Smooth muscle cell (in vitro differentiated cells): ENCODE data around the gene MAP4K3. TPM values are rescaled to one million over a fixed set of nuclear protein-coding genes. Genes with fewer than 3 reads are reported as not detected.
A peak's percentile ranks its signal among the peaks of the same experiment; 100 is the strongest.

Source experiments
- DNase-seq: peaks from one replicate; lab custom pipeline; 2025; ENCODE audit not compliant: unreplicated experiment; lab: John Stamatoyannopoulos, UW
- H2AFZ ChIP-seq: fragments of 200-600 bp; sonication (generic); 2 replicates; pipeline ENCODE4 v1.6.0; 2016; ENCODE audit warnings: antibody characterized with exemption, low read depth, mild to moderate bottlenecking
- H3F3A ChIP-seq: fragments of 200-600 bp; sonication (generic); 2 replicates; pipeline ENCODE4 v1.6.0; 2017; ENCODE audit warnings: antibody characterized with exemption, low read depth
- H3K27ac ChIP-seq: fragments of 200-600 bp; sonication (generic); 2 replicates; pipeline ENCODE4 v1.5.1; 2016; ENCODE audit warnings: low read depth, mild to moderate bottlenecking
- H3K27me3 ChIP-seq: fragments of 200-600 bp; sonication (generic); 2 replicates; pipeline ENCODE4 v1.6.1; 2016; ENCODE audit warnings: low read depth, mild to moderate bottlenecking
- H3K36me3 ChIP-seq: fragments of 200-600 bp; sonication (generic); 2 replicates; pipeline ENCODE4 v1.5.1; 2016; ENCODE audit warnings: low read depth
- H3K4me1 ChIP-seq: fragments of 200-600 bp; sonication (generic); 2 replicates; pipeline ENCODE4 v1.5.1; 2016; ENCODE audit warnings: low read depth
- H3K4me2 ChIP-seq: fragments of 200-600 bp; sonication (generic); 2 replicates; pipeline ENCODE4 v1.6.0; 2016; ENCODE audit warnings: mild to moderate bottlenecking
- H3K4me3 ChIP-seq: fragments of 200-600 bp; sonication (generic); 2 replicates; pipeline ENCODE4 v1.5.1; 2016; ENCODE audit warnings: mild to moderate bottlenecking
- H3K79me2 ChIP-seq: fragments of 200-600 bp; sonication (generic); 2 replicates; pipeline ENCODE4 v1.6.0; 2016; ENCODE audit warnings: low read depth, mild to moderate bottlenecking
- H3K9ac ChIP-seq: fragments of 200-600 bp; sonication (generic); 2 replicates; pipeline ENCODE4 v1.6.0; 2016; ENCODE audit warnings: low read depth
- H3K9me3 ChIP-seq: fragments of 200-600 bp; sonication (generic); replicated peaks from 2 replicates; pipeline ENCODE4 v1.5.1; 2016; ENCODE audit warnings: low read depth
- H4K20me1 ChIP-seq: fragments of 200-600 bp; sonication (generic); 2 replicates; pipeline ENCODE4 v1.6.0; 2016; ENCODE audit warnings: low read depth
- CTCF ChIP-seq: fragments of 200-600 bp; sonication (generic); IDR thresholded peaks from 2 replicates; pipeline ENCODE4 v1.5.1; 2017; ENCODE audit warnings: borderline replicate concordance, mild to moderate bottlenecking, antibody characterized with exemption; ENCODE audit not compliant: insufficient read depth, poor library complexity, severe bottlenecking
- WGBS: methylation state at CpG from one replicate; pipeline ENCODE4 v1.1.7; 2016; ENCODE audit warnings: low lambda C conversion rate; 5-methylcytosine and 5-hydroxymethylcytosine counted together
- polyA plus RNA-seq: library from polyadenylated mRNA; unstranded; fragments of >200 nt; fragmentation: Nextera tagmentation; extraction: Ambion mirVana; gene quantifications from 2 replicates; pipeline ENCODE4 v1.2.1, GENCODE V29; 2016
- total RNA-seq: library from RNA; depleted of rRNA; stranded (reverse); fragments of >200 nt; gene quantifications from 2 replicates; pipeline ENCODE4 v1.2.3, GENCODE V29; 2014

The MAP4K3 gene
- total and polyA plus RNA-seq, 2 experiments from 2014 or later = 21.3 to 70.9 TPM

GRCh38 chr2:39241588-39241987, 195.5 kb downstream of the MAP4K3 start:
- no peak overlapping the region for H3K4me3 ChIP-seq
- no peak for DNase-seq
- H4K20me1 ChIP-seq = no peaks in the 10 kb centered on the region
- 63% methylated on average over 4 of the region's 4 CpGs for WGBS
- no peak overlapping the region for H3K27ac ChIP-seq
- no peaks in the 10 kb centered on the region for H3K79me2 ChIP-seq
- H3K9ac ChIP-seq = no peak overlapping the region
- H3K4me2 ChIP-seq = no peak overlapping the region
- no peaks in the 10 kb centered on the region for H3F3A ChIP-seq
- H3K4me1 ChIP-seq = no peaks in the 10 kb centered on the region
- no peaks in the 10 kb centered on the region for H3K36me3 ChIP-seq
- no peaks in the 10 kb centered on the region for H3K9me3 ChIP-seq
- H2AFZ ChIP-seq = no peak overlapping the region
- no peaks in the 10 kb centered on the region for H3K27me3 ChIP-seq
- no peak for TF ChIP-seq CTCF

- H3K9ac ChIP-seq = no peak overlapping the region
- peaks cover 5% of the 10 kb centered on the region for H3K79me2 ChIP-seq
- no peak overlapping the region for H2AFZ ChIP-seq
- H3F3A ChIP-seq = no peaks in the 10 kb centered on the region
- no peak for DNase-seq
- H3K4me3 ChIP-seq = no peak overlapping the region
- H3K4me2 ChIP-seq = no peak overlapping the region
- no peaks in the 10 kb centered on the region for H3K27me3 ChIP-seq
- H3K9me3 ChIP-seq = no peaks in the 10 kb centered on the region
- TF ChIP-seq CTCF = no peak
- no peak overlapping the region for H3K27ac ChIP-seq
- H3K4me1 ChIP-seq = no peaks in the 10 kb centered on the region
- no peaks in the 10 kb centered on the region for H4K20me1 ChIP-seq
- H3K36me3 ChIP-seq = no peaks in the 10 kb centered on the region
- 95% methylated on average over 6 of the region's 6 CpGs for WGBS
Measured at GRCh38 chr2:39240758-39241157, 196.3 kb downstream of the MAP4K3 start.

- no peaks in the 10 kb centered on the region for H3K27me3 ChIP-seq
- H3K9me3 ChIP-seq = no peaks in the 10 kb centered on the region
- TF ChIP-seq CTCF = no peak
- peaks cover 5% of the 10 kb centered on the region for H3K79me2 ChIP-seq
- no peak overlapping the region for H3K27ac ChIP-seq
- H3K4me3 ChIP-seq = no peak overlapping the region
- no peak for DNase-seq
- H3K4me2 ChIP-seq = no peak overlapping the region
- H4K20me1 ChIP-seq = no peaks in the 10 kb centered on the region
- no peaks in the 10 kb centered on the region for H3K4me1 ChIP-seq
- peaks cover 2% of the 10 kb centered on the region for H3F3A ChIP-seq
- no peaks in the 10 kb centered on the region for H3K36me3 ChIP-seq
- no peak overlapping the region for H3K9ac ChIP-seq
- whole genome bisulfite sequencing = 100% methylated on average over 1 of the region's 1 CpG
- H2AFZ ChIP-seq = no peak overlapping the region
Measured at GRCh38 chr2:39234754-39235153, 202.3 kb downstream of the MAP4K3 start.

- Histone ChIP-seq H4K20me1 (no peaks in the 10 kb centered on the region), H3F3A (peaks cover 2% of the 10 kb centered on the region), H2AFZ (no peak overlapping the region), H3K9me3 (no peaks in the 10 kb centered on the region), H3K4me1 (no peaks in the 10 kb centered on the region), H3K4me3 (no peak overlapping the region), H3K79me2 (peaks cover 5% of the 10 kb centered on the region), H3K27ac (peak overlapping the region; percentile 74), H3K27me3 (no peaks in the 10 kb centered on the region), H3K4me2 (peak overlapping the region; percentile 47), H3K36me3 (no peaks in the 10 kb centered on the region), H3K9ac (peak overlapping the region; percentile 21)
- DNase-seq = no peak
- no peak for TF ChIP-seq CTCF
Measured at GRCh38 chr2:39232141-39232540, 204.9 kb downstream of the MAP4K3 start.
